NCI-H82 (cell line): ENCODE data around the gene KATNB1.
"Not testable (repeated sequence)": the region's sequence is repeated elsewhere in the genome, so short reads cannot be mapped to it uniquely, and the experiment has no call there.

Experiments
- DNase-seq: peaks from one replicate; lab custom pipeline; 2025; lab: John Stamatoyannopoulos, UW

The KATNB1 gene

DNA sequence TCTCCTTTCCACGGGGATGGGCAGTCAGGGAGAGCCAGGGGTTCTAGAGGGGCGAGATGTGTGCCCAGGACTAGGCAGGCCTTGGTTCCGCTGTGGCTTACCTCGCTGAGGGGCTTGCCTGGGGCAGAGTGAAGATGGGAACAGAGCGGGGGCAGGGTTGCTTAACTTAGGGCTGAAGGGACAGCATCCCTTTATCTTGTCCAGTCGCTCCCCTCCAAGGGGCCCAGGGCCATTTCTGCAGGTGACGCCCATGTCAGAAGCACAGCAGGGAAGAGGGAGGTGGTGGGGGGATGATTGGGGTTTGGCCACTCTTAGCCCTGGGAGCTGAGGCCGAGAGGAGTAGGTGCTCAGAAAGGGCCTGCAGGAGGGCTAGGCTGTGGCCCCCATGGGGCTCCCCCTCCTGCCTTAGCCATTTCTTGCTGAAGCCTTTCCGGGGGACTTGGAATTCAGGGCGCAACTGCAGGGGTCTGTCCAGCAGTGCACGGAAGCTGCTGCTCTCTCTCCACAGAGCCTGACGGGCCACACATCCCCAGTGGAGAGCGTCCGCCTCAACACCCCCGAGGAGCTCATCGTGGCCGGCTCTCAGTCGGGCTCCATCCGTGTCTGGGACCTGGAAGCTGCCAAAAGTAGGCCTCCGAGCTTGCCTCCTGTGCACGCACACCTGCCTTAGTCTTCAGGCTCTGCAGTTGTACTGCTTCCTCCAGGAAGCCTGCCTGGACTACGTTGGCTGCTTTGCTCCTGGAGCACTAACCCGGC is 8.5 kb downstream of the KATNB1 start:
- DNase-seq: no peak

GRCh38 chr16:57744642-57744903 is 9.0 kb downstream of the KATNB1 start:
- no peak for DNase-seq

GRCh38 chr16:57745768-57746167 is 10.2 kb downstream of the KATNB1 start:
- DNase-seq: peak; percentile 72

- not testable (repeated sequence) for DNase-seq
These were observed 10.7 kb downstream of the KATNB1 start for GRCh38 chr16:57746316-57746715.

DNA sequence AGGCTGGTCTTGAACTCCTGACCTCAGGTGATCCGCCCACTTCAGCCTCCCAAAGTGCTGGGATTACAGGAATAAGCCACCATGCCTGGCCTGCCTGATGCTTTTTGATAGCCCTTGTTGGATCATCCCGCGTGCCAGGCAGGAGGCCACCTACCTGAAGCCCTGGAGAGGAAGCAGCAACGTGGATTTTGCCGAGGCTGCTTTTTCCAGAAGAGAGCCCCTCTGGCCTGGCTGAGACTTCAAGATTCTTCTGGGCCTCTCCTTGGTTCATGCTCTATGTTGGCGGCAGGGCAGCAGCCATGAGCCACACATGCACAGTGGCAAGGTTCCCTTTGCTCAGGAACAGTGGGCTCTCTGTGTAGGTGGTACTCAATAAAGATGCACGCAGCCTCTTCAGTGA is 11.5 kb downstream of the KATNB1 start:
- no peak for DNase-seq

DNA sequence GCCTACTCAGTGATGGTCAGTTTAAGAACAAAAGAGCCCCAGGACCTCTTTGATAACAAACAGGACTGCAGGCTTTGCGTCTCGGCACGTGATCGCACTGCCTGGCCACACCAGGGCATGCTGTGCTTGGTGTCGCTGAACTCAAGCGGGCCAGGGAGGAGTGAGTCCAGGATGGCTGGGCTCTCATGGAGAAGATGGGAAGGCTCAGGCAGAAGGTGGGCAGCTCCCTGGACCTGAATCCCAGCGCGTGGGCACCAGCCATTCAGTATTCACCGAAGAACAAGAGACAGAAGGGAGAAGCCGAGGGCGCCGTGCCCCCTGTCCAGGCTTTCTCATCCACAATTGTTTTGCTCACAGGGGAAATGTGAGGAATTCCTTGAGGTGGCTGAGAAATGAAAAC is 11.9 kb downstream of the KATNB1 start:
- no peak for DNase-seq

GRCh38 chr16:57747996-57748395 is 12.4 kb downstream of the KATNB1 start:
- no peak for DNase-seq

GRCh38 chr16:57748596-57748995 is 13.0 kb downstream of the KATNB1 start:
- no peak for DNase-seq

DNA sequence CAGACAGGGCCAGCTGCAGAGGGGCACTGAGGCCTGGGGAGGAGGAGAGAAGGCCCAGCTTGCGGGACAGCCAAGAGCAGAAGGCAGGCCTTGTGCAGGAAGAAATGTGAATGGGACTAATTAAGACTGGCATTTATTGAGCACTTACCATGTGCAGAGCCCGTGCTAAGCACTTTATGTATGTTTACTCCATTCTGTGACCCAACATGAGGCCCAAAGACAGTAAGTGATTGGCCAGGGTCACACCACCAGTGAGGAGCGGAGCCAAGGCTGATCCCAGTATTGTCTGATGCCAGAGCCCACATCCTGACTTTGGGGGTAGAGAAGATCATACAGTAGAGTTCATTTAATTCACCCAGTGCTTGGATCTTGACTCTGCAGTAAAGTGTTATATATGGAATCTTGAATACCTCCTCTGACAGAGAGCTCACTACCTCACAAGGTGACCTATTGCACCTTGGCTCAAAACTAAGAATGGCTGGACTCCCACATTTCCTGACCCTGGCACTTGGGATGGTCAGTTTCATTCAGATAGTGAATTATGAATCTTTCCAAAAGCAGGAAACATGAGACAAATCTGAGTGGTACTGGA is 13.6 kb downstream of the KATNB1 start:
- DNase-seq: no peak

- no peak for DNase-seq
These were observed 14.4 kb downstream of the KATNB1 start for GRCh38 chr16:57749856-57750452.

DNA sequence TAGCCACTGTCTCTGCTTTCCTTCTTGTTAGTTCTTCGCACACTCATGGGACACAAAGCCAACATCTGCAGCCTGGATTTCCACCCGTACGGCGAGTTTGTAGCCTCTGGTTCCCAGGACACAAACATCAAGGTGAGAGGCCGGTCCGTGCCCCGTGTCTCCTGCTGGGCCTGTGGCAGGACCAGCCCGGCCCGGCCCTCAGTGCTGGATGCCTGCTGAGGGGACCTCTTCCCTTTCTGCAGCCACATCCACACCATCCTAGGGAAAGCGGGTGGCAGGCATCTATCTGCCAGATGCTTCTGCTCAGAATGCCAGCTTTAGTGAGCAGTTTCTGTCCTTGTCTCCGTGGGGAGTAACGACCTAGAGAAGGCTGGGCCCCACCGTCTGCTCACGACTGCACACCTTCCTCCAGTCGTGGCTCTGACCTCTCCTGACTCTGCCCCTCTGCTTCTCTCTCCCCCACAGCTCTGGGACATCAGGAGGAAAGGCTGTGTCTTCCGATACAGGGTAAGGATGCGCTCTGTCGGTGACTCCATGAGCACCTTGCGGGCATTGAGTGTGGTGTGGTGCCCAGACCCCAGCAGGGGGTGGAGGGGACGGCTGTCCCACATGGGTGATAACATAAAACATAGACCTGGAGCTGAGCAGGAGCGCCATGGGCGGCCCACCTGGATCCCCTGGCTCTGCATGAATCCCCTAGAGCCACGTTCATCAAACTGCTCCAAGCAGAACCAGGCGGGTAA is 15.4 kb downstream of the KATNB1 start:
- DNase-seq: no peak

DNA sequence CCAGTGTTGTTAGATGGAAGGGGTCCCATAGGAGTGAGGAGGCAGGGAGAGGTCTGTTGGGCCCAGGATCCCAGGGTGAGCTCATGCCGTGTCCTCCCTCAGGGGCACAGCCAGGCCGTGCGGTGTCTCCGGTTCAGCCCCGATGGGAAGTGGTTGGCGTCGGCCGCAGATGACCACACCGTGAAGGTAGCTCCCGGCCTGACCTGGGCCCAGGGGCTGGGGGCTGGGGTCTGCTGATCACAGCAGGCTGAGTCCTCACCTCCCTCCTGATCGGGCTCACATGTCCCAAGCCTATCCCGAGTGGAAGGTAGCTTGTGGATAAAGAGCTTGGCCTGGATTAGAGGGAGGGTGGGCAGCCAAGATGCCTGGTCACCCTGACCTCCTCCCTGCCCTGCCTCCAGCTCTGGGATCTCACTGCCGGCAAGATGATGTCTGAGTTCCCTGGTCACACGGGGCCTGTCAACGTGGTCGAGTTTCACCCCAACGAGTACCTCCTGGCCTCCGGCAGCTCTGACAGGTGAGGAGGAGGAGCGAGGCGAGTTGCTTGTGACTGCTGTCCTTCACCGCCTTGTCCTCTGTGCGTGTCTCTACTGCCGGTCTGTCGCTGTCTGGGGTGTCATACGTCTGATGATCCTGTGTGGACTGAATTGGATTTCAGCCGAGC is 16.1 kb downstream of the KATNB1 start:
- DNase-seq: no peak

- DNase-seq: no peak
These were observed 16.6 kb downstream of the KATNB1 start for GRCh38 chr16:57752203-57752580.

- no peak for DNase-seq
These were observed 17.2 kb downstream of the KATNB1 start for GRCh38 chr16:57752581-57753447.

GRCh38 chr16:57753448-57754353 is 18.1 kb downstream of the KATNB1 start:
- DNase-seq: no peak

DNA sequence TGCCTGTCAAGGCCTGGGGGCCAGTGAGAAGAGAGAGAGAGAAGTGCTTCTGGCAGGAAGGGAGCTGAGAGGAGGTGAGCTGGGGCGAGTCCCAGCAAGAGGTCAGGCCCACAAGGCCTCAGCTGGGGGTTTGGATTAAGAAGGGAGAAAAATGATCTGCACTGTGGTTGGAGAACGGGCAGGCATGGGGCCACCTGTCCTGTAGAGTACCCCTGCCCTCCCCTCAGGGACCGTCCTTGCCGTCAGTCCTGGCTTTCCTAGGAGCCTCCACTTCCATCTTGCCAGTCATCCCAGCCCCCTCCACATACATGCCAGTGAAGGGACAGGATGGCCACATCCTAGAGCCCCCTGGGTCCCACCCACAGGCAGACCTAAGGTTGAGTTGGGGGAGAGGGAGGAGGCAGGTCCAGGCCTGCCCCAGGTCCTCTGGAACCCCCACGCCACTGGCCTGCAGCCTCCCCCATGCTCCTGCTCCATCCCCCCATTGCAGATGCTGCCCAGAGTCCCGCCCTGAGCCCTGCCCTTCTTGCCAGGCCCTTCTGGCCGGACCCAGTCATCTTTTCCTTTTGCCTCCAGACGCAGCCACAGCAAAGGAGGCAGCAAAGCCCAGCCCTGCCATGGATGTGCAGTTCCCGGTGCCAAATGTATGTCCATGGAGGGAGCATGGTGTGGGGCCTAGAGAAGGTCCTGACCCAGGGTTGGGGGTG is 18.9 kb downstream of the KATNB1 start:
- no peak for DNase-seq

DNA sequence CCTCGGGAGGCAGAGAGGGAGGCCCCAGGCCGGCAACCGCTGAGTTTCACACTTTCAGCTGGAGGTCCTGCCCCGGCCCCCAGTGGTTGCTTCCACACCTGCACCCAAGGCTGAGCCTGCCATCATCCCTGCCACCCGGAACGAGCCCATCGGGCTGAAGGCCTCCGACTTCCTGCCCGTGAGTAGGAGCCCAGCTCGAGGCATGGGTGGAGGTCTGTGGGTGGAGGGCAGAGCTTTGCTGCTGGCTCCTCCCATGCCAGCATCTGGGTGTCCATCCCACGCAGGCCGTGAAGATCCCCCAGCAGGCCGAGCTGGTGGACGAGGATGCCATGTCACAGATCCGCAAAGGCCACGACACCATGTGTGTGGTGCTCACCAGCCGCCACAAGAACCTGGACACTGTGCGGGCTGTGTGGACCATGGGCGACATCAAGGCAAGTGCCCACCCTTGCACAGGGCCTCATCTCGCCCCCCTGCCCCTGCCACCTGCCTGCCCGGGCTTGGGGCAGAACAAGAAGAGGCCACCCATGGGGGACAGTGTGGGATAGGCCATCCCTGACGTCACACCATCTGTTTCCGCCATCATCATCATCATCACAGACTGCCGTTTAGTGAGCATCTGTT is 19.6 kb downstream of the KATNB1 start:
- DNase-seq: no peak

- DNase-seq: no peak
These were observed 20.3 kb downstream of the KATNB1 start for GRCh38 chr16:57755726-57756423.
